Measurements from ENCODE around the gene RGS12. TPM values are rescaled to one million over a fixed set of nuclear protein-coding genes. Genes with fewer than 3 reads are reported as not detected.

Gene RGS12
- total and polyA plus RNA-seq, 2 experiments from 2014 or later = 40.1 to 45.0 TPM

GRCh38 chr4:3302786-3303564 lies 10.2 kb downstream of the RGS12 start:
- H3K4me1 ChIP-seq (ENCODE audit: low read depth) = peaks cover 53% of the 10 kb centered on the region
- H3K27ac ChIP-seq = no peak overlapping the region
- DNase-seq (ENCODE audit: low read depth in 1 of 2, low spot score in 1 of 2) = no peak
- H3K27me3 ChIP-seq = no peaks in the 10 kb centered on the region
- H3K9me3 ChIP-seq (ENCODE audit: low read depth) = no peaks in the 10 kb centered on the region
- H3K36me3 ChIP-seq = no peaks in the 10 kb centered on the region
- H3K4me3 ChIP-seq = no peak overlapping the region
- TF ChIP-seq CTCF (IDR thresholded peaks at IDR 0.05; ENCODE audit: low read depth, low read length) = no peak

GRCh38 chr4:3303565-3303824 lies 10.7 kb downstream of the RGS12 start:
- Histone ChIP-seq H3K36me3 (no peaks in the 10 kb centered on the region), H3K27ac (no peak overlapping the region), H3K27me3 (no peaks in the 10 kb centered on the region), H3K4me1 (ENCODE audit: low read depth) (peaks cover 54% of the 10 kb centered on the region), H3K9me3 (ENCODE audit: low read depth) (no peaks in the 10 kb centered on the region), H3K4me3 (no peak overlapping the region)
- no peak for TF ChIP-seq CTCF (IDR thresholded peaks at IDR 0.05; ENCODE audit: low read depth, low read length)
- DNase-seq (ENCODE audit: low read depth in 1 of 2, low spot score in 1 of 2) = no peak

GRCh38 chr4:3303923-3304710 lies 11.3 kb downstream of the RGS12 start:
- Histone ChIP-seq H3K36me3 (no peaks in the 10 kb centered on the region), H3K27ac (no peak overlapping the region), H3K27me3 (no peaks in the 10 kb centered on the region), H3K4me1 (ENCODE audit: low read depth) (peaks cover 48% of the 10 kb centered on the region), H3K9me3 (ENCODE audit: low read depth) (no peaks in the 10 kb centered on the region), H3K4me3 (no peak overlapping the region)
- no peak for DNase-seq (ENCODE audit: low read depth in 1 of 2, low spot score in 1 of 2)
- TF ChIP-seq CTCF (IDR thresholded peaks at IDR 0.05; ENCODE audit: low read depth, low read length) = no peak

GRCh38 chr4:3304831-3305609 lies 12.2 kb downstream of the RGS12 start:
- H3K27me3 ChIP-seq = no peaks in the 10 kb centered on the region
- no peaks in the 10 kb centered on the region for H3K9me3 ChIP-seq (ENCODE audit: low read depth)
- no peak overlapping the region for H3K4me3 ChIP-seq
- no peak for TF ChIP-seq CTCF (IDR thresholded peaks at IDR 0.05; ENCODE audit: low read depth, low read length)
- H3K36me3 ChIP-seq = no peaks in the 10 kb centered on the region
- peak; percentile 39 to 59 for DNase-seq (ENCODE audit: low read depth in 1 of 2, low spot score in 1 of 2)
- H3K27ac ChIP-seq = no peak overlapping the region
- peaks cover 39% of the 10 kb centered on the region for H3K4me1 ChIP-seq (ENCODE audit: low read depth)

- H3K27ac ChIP-seq = no peak overlapping the region
- peaks cover 31% of the 10 kb centered on the region for H3K4me1 ChIP-seq (ENCODE audit: low read depth)
Measured at GRCh38 chr4:3305610-3306371, 13.0 kb downstream of the RGS12 start.

More at GRCh38 chr4:3305610-3306371, 13.0 kb downstream of the RGS12 start:
- Histone ChIP-seq H3K27me3 (no peaks in the 10 kb centered on the region), H3K4me3 (no peak overlapping the region), H3K9me3 (ENCODE audit: low read depth) (no peaks in the 10 kb centered on the region), H3K36me3 (no peaks in the 10 kb centered on the region)
- peak in 1 of 2 donors; percentile 18 for DNase-seq (ENCODE audit: low read depth in 1 of 2, low spot score in 1 of 2)
- no peak for TF ChIP-seq CTCF (IDR thresholded peaks at IDR 0.05; ENCODE audit: low read depth, low read length)

Measured in cardiac muscle cell (in vitro differentiated cells and primary cell).